Umbilical cord (tissue), 2 donors: ENCODE results near the gene COG1. TPM values are rescaled to one million over a fixed set of nuclear protein-coding genes. Genes with fewer than 3 reads are reported as not detected.

ENCODE experiments used
- DNase-seq: peaks from one replicate; pipeline ENCODE4 v3.0.0-alpha.2; 2015; ENCODE audit warnings: low spot score
- total RNA-seq: library from RNA; depleted of rRNA; stranded (reverse); fragments of >200 nt; gene quantifications from one replicate; pipeline ENCODE4 v1.2.3, GENCODE V29; 2014; ENCODE audit warnings: low replicate concordance; ENCODE audit not compliant: insufficient read depth

Gene COG1
- total RNA-seq, 1 donor from 2014 or later = 9.4 TPM

GRCh38 chr17:73197161-73197560 lies 4.3 kb downstream of the COG1 start:
- no peak for DNase-seq

- no peak for DNase-seq
These were observed 5.5 kb downstream of the COG1 start for GRCh38 chr17:73198201-73198929.

DNA sequence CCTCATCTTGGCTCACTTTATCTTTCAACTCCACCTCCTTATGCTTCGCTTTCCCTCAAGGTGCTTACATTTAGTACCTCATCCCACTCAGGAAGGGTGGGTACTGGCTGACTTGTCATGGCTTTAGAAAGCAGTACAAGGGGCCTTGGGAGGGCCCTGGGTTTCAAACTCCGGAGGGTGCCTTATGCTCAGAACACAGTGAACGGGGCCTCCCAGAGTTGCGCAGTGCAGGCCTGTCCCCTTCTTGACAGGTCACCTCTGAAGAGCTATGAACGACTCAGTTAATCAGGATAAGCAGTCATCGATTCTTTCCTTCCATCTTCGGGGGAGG lies 6.0 kb downstream of the COG1 start:
- DNase-seq = no peak

DNA sequence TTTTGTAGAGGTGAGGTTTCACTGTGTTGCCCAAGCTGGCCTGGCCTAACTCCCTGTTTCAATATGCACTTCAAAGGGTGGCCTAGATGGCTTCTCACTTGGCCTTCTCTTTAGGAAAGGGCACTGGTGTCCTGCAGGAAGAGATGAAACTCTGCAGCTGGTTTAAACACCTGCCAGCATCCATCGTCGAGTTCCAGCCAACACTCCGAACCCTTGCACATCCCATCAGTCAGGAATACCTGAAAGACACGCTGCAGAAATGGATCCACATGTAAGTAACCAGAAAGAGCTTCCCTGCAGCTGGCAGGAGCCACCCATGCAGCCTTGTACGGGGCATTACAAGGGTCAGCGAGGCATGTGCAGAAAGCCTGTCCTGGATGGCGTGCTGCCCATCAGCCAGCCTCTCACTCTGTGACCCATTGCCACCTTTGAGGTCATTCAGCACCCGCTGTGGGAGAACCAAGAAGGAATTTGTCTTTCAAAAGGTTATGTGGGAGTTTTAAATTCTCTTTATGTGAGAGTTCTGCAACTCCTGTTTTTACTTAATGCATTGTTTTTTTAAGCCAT lies 7.0 kb downstream of the COG1 start:
- DNase-seq = no peak

DNA sequence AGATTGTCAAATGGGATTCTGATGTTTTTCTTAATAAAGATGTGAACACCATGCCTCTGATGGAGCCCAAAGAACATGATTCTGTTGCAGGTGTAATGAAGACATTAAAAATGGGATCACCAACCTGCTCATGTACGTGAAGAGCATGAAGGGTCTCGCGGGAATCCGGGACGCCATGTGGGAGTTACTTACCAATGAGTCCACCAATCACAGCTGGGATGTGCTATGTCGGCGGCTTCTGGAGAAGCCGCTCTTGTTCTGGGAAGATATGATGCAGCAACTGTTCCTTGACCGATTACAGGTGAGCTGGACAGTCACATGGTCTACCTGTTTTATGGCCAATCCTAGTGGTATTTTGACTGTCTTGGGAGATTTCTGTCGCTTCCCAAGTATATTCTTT lies 7.6 kb downstream of the COG1 start:
- DNase-seq = no peak

GRCh38 chr17:73201215-73202069 lies 8.6 kb downstream of the COG1 start:
- no peak for DNase-seq

GRCh38 chr17:73203135-73203787 lies 10.4 kb downstream of the COG1 start:
- DNase-seq = no peak

GRCh38 chr17:73203788-73204479 lies 11.1 kb downstream of the COG1 start:
- no peak for DNase-seq

DNA sequence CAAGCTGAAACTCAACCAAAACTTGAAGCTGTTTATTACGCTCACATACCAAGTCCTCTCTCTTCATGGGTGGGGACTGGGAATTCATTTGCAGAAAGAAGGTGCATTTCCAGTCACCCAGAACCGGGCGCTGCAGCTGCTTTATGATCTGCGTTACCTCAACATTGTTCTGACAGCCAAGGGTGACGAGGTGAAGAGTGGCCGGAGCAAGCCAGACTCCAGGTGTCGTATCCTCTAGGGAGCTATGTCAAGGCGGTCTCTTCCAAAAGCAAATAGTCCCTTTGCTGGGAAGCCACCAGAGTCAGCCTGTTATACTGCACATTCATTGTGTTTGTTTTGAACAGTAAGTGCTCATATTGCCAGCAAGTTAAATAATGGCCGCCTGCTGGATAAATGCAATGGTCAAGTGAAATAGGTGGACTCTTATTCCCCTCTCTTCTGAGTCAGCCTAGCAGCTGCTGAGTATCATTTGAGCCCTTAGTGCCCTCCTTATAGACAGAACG lies 12.7 kb downstream of the COG1 start:
- no peak for DNase-seq

DNA sequence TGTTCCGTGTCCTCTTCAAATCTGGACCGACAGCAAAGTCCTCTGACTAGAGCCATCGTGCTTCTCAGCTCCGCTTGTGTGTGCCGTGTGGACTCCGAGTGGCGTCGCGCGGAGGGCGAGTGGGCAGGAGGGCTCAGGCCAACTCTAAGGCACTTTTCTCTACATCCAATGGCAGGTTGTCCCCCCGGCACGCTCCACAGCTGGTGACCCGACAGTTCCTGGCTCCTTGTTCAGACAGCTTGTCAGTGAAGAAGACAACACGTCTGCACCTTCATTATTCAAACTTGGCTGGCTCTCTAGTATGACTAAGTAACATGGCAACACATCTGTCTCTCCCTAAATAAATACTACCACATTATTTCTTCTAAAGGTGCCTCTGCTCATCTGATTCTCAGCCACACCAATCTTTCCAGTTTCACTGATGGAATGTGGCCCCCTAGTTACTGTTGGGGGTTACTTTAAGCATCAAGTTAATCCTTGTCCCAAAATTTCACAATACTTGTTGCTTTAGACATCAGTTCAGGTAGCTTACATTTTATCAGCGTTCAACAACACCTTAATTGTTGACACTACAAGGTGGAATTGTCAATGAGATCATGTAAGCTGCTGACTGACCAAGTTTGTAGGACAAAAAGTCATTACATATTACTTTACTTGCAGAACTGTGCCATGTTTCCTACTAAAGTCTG lies 15.4 kb downstream of the COG1 start:
- DNase-seq = no peak

GRCh38 chr17:73209436-73209835 lies 16.6 kb downstream of the COG1 start:
- DNase-seq = no peak

DNA sequence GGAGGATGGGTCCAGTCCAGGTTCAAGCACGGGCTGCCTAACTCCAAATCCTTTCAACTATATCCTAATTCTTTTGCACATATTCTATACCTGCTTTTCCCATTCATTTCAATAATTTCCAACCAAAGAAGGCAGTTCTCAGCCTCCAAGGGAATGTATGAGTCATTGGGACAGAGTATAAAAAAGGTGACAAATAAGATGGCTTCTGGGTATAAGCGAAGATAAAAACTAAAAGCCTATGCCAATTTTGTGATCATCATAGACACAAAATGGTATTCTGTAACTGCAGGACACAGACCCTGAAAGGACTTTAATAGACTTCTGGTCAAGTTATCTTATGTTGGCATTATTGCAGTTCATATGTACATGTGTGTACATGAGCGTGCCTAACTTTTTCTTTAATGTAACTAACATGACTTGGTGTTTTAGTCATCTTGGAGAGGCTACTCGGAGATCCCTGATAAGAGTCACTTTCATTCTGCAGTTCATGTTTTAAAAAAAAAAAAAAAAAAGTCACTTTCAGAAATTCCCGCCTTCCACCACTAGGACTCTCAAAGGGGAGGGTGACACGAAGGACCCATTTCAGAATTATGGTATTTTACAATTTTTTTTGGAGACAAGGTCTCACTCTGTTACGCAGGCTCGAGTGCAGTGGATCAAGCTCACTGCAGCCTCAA lies 17.3 kb downstream of the COG1 start:
- no peak for DNase-seq

DNA sequence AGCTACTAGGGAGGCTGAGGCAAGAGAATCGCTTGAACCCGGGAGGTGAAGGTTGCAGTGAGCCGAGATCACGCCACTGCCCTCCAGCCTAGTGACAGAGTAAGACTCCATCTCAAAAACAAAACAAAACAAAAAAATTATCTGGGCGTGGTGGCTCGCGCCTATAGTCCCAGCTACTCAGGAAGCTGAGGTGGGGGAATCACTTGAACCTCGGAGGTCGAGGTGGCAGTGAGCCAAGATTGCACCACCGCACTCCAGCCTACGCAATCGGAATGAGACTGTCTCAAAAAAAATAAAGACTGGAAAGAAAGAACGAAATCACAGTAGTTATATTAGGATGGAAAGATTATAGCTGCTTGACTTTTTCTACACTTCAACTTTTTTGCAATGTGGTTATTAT lies 18.9 kb downstream of the COG1 start:
- no peak for DNase-seq

DNA sequence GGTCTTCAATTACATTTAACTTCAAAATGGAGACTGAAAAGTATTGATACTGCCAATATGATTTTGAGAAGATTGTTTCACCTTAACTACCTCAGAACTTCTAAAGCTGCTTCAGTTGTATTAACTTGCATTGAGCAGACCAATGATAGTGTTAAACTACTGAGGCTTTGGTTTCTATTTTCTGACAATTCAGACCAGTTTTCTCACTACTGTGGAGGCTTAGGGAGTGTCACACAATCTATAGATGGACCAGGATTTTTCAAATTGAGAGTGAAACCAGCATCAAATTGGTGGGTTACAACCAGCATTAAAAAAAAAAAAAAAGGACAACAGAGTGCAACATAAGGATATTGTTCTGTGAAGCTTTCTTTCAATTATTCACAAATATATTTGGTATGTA lies 21.2 kb downstream of the COG1 start:
- no peak for DNase-seq

DNA sequence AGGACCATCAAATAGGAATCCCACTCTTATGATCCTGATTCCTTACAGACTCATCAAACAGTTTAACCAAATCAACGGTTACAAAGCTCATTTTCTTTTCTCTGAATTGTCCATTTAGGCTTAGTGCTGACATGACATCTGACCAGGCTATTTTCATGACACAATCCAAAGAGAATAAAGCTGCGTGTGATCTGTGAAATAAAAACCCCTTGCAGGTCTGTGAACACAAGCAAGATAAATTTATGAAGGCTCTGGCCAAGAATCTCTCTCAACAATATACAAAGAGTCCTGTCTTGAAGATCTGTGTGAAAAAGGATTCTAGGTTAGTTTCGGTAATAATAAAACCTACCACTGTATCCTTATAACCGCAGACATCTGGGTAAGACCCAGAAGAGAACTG lies 22.0 kb downstream of the COG1 start:
- DNase-seq = no peak

- DNase-seq = no peak
These were observed 22.6 kb downstream of the COG1 start for GRCh38 chr17:73215447-73215846.

DNA sequence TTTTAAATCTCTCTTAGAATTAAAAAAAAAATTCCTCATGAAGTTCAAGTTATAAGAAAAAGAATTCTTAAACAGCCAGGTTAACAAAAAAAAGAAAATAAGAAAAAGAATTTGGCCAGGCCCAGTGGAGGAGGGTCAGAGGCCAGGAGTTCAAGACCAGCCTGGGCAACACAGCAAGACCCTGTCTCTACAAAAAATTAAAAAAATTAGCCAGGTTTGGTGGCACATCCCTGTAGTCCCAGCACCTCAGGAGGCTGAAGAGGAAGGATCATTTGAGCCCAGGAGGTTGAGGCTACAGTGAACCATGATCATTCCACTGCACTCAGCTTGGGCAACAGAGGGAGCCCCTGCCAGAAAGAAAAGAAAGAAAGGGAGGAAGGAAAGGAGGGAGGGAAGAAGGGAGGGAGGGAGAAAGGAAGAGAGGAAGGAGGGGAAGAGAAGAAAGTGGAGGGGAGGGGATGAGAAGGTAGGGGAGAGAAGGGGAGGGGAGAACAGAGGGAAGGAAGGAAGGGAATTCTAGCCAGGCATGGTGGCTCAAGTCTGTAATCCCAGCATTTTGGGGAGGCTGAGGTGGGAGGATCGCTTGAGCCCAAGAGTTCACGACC lies 30.9 kb downstream of the COG1 start:
- DNase-seq = no peak

DNA sequence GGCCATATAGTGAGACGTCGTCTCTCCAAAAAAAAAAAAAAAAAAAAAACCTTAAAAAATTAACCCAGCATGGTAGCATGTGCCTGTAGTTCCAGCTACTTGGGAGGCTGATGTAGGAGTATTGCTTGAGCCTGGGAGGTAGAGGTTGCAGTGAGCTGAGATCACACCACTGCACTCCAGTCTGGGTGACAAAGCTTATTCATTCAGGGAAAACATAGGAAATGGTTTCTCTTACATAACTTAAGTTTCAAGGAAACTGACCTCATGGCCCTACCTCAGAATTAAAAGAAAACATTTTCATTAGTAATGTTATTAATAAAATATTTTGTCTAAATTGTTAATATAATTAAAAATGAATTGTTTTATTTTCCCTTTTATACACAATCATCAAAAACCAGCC lies 31.4 kb downstream of the COG1 start:
- DNase-seq = no peak

GRCh38 chr17:73224663-73225305 lies 31.9 kb downstream of the COG1 start:
- no peak for DNase-seq
